ENCODE data around the gene GALNT10.

Gene GALNT10

DNA sequence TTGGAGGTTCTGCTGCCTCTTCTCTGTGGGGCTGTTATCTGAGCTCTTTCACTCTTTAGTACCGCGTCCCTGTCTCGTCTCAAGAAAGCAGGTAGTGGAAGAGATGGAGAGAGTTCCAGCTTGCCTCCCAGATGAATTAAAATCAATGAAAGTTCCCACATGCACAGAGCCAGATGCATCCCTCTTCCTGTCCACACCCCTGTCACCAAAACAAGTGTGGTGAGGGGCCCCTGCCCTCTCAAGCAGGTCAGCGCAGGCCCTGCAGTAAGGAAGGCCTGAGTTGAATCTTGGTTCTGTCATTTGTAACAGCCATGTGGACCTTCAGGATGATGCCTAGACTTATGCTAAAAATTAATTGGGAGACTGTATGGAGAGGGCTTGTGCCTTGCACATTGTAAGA, 26.9 kb downstream of the GALNT10 start:
- no peaks in the 10 kb centered on the region for H3K79me2 ChIP-seq (ENCODE audit: insufficient read depth, low read length)
- no peak overlapping the region for H2AFZ ChIP-seq (ENCODE audit: low read depth, low read length)
- no peak for TF ChIP-seq EZH2 (IDR thresholded peaks at IDR 0.05; ENCODE audit: borderline replicate concordance, low read depth, low read length, severe bottlenecking)
- TF ChIP-seq, protein P1, sequence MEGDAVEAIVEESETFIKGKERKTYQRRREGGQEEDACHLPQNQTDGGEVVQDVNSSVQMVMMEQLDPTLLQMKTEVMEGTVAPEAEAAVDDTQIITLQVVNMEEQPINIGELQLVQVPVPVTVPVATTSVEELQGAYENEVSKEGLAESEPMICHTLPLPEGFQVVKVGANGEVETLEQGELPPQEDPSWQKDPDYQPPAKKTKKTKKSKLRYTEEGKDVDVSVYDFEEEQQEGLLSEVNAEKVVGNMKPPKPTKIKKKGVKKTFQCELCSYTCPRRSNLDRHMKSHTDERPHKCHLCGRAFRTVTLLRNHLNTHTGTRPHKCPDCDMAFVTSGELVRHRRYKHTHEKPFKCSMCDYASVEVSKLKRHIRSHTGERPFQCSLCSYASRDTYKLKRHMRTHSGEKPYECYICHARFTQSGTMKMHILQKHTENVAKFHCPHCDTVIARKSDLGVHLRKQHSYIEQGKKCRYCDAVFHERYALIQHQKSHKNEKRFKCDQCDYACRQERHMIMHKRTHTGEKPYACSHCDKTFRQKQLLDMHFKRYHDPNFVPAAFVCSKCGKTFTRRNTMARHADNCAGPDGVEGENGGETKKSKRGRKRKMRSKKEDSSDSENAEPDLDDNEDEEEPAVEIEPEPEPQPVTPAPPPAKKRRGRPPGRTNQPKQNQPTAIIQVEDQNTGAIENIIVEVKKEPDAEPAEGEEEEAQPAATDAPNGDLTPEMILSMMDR (IDR thresholded peaks at IDR 0.05; ENCODE audit: borderline replicate concordance, extremely low read depth, low read length, poor library complexity, severe bottlenecking), result no peak
- H3K36me3 ChIP-seq (ENCODE audit: insufficient read depth, low read length), result peaks cover 5% of the 10 kb centered on the region; the same call in 1 of the 2 replicates
- no peak overlapping the region for H3K9ac ChIP-seq (ENCODE audit: low read depth, low read length)
- H3K4me1 ChIP-seq (ENCODE audit: insufficient read depth, low read length), result peaks cover 12% of the 10 kb centered on the region
- no peaks in the 10 kb centered on the region for H3K9me3 ChIP-seq (ENCODE audit: insufficient read depth, low read length, severe bottlenecking)
- DNase-seq (no peak), ATAC-seq (ENCODE audit: insufficient read depth, low read depth) (no peak)
- no peak overlapping the region for H3K4me2 ChIP-seq (ENCODE audit: insufficient read depth, low read length)
- no peaks in the 10 kb centered on the region for H4K20me1 ChIP-seq (ENCODE audit: insufficient read depth, low read length)
- H3K27me3 ChIP-seq (ENCODE audit: insufficient read depth, low read length, poor library complexity), result no peaks in the 10 kb centered on the region
- no peak overlapping the region for H3K4me3 ChIP-seq (ENCODE audit: low read depth in 1 of 2, low read length in 2 of 2)
- no peak overlapping the region for H3K27ac ChIP-seq (ENCODE audit: low read length)

DNA sequence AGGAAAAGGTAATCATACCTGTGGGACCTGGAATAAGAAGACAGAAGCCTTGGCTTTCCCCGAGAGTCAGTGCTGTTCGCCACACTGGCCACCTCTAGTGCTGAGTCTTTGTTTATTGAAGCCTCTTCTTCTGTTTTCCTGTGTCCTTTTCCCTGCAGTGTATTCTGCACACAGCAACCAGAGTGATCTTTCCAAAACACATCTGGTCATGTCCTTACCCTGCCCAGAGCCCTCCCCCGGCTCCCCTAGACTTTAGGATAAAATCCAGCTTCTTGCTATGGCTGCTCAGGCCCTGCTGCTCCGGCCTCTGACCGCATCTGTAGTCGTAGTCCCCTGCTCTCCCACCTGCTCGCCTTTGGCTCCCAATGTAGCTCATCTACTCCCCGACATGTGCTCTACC, 28.3 kb downstream of the GALNT10 start:
- Histone ChIP-seq H3K79me2 (ENCODE audit: insufficient read depth, low read length) (no peaks in the 10 kb centered on the region), H4K20me1 (ENCODE audit: insufficient read depth, low read length) (no peaks in the 10 kb centered on the region), H3K9me3 (ENCODE audit: insufficient read depth, low read length, severe bottlenecking) (no peaks in the 10 kb centered on the region), H3K9ac (ENCODE audit: low read depth, low read length) (no peak overlapping the region), H3K27ac (ENCODE audit: low read length) (no peak overlapping the region), H3K4me1 (ENCODE audit: insufficient read depth, low read length) (peaks cover 12% of the 10 kb centered on the region), H3K36me3 (ENCODE audit: insufficient read depth, low read length) (peaks cover 5% of the 10 kb centered on the region; the same call in 1 of the 2 replicates), H3K4me2 (ENCODE audit: insufficient read depth, low read length) (no peak overlapping the region), H2AFZ (ENCODE audit: low read depth, low read length) (no peak overlapping the region), H3K4me3 (ENCODE audit: low read depth in 1 of 2, low read length in 2 of 2) (no peak overlapping the region), H3K27me3 (ENCODE audit: insufficient read depth, low read length, poor library complexity) (no peaks in the 10 kb centered on the region)
- DNase-seq, result no peak
- TF ChIP-seq EZH2 (IDR thresholded peaks at IDR 0.05; ENCODE audit: borderline replicate concordance, low read depth, low read length, severe bottlenecking), result no peak
- TF ChIP-seq, protein P1 (IDR thresholded peaks at IDR 0.05; ENCODE audit: borderline replicate concordance, extremely low read depth, low read length, poor library complexity, severe bottlenecking), result no peak
- no peak for ATAC-seq (ENCODE audit: insufficient read depth, low read depth)

DNA sequence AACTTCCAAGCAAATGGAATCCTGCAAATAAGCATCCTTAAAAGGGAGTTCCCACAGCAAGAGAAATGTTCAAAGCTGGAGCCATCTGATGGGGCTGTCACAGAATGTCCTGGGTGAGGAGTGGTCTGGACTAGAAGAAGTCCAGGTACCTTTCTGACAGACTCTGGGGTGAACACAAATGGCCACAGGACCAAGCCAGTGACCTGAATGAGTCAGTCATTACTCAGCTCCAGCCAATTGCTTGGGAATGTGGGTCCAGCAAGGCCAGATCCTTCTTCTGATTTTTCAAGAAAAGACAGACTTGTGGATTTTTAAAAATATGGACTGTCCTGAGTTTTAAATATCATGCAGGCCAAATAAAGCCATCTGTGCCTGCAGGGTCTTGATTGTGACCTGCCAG, 30.1 kb downstream of the GALNT10 start:
- no peaks in the 10 kb centered on the region for H4K20me1 ChIP-seq (ENCODE audit: insufficient read depth, low read length)
- DNase-seq, result no peak
- H3K79me2 ChIP-seq (ENCODE audit: insufficient read depth, low read length), result no peaks in the 10 kb centered on the region
- no peaks in the 10 kb centered on the region for H3K27me3 ChIP-seq (ENCODE audit: insufficient read depth, low read length, poor library complexity)
- H3K4me3 ChIP-seq (ENCODE audit: low read depth in 1 of 2, low read length in 2 of 2), result no peak overlapping the region
- H3K9ac ChIP-seq (ENCODE audit: low read depth, low read length), result no peak overlapping the region
- no peak overlapping the region for H3K4me2 ChIP-seq (ENCODE audit: insufficient read depth, low read length)
- peaks cover 5% of the 10 kb centered on the region; the same call in 1 of the 2 replicates for H3K36me3 ChIP-seq (ENCODE audit: insufficient read depth, low read length)
- TF ChIP-seq, protein P1 (IDR thresholded peaks at IDR 0.05; ENCODE audit: borderline replicate concordance, extremely low read depth, low read length, poor library complexity, severe bottlenecking), result no peak
- no peak for TF ChIP-seq EZH2 (IDR thresholded peaks at IDR 0.05; ENCODE audit: borderline replicate concordance, low read depth, low read length, severe bottlenecking)
- no peak overlapping the region for H2AFZ ChIP-seq (ENCODE audit: low read depth, low read length)
- no peaks in the 10 kb centered on the region for H3K9me3 ChIP-seq (ENCODE audit: insufficient read depth, low read length, severe bottlenecking)
- peaks cover 12% of the 10 kb centered on the region for H3K4me1 ChIP-seq (ENCODE audit: insufficient read depth, low read length)
- no peak overlapping the region for H3K27ac ChIP-seq (ENCODE audit: low read length)
- no peak for ATAC-seq (ENCODE audit: insufficient read depth, low read depth)
